ENCODE measurements around the gene ZDHHC18. TPM values are rescaled to one million over a fixed set of nuclear protein-coding genes. Genes with fewer than 3 reads are reported as not detected.

ZDHHC18 gene
- total and polyA plus RNA-seq, 2 of the 8 experiments (the other 6 are each of a cell fraction or from before 2014, with no cell fraction given), result 29.7 to 49.8 TPM

- peak overlapping the region; percentile 38; the same call in 1 of the 2 replicates for H3K27ac ChIP-seq (ENCODE audit: low read depth, low read length)
- H3K4me3 ChIP-seq (ENCODE audit: extremely low read depth in 1 of 4, insufficient read depth in 2 of 4, low read depth in 3 of 4, low read length in 4 of 4), result peak overlapping the region; percentile 77 to 80 (median 80)
- no peak overlapping the region for H3K23ac ChIP-seq (ENCODE audit: insufficient read length)
- H2BK5ac ChIP-seq (ENCODE audit: low read depth, low read length), result peak overlapping the region; percentile 13; the same call in 1 of the 2 replicates
- peaks cover 0 to 8% (median 3%) of the 10 kb centered on the region in 4 experiments; a peak in 3 of 7 replicates for H3K4me1 ChIP-seq (replicated peaks in 1 of 4; ENCODE audit: control insufficient read depth in 3 of 4, insufficient read depth in 4 of 4, low read length in 3 of 4)
- peak overlapping the region; percentile 79 to 97 for H3K4me2 ChIP-seq (ENCODE audit: insufficient read depth in 1 of 2, low read depth in 2 of 2, low read length in 2 of 2)
- H3K9me3 ChIP-seq (ENCODE audit: insufficient read depth in 2 of 2, low read depth in 1 of 2, low read length in 1 of 2), result no peaks in the 10 kb centered on the region
- no peak overlapping the region for H2BK120ac ChIP-seq (replicated peaks; ENCODE audit: low read depth, low read length)
- FAIRE-seq (no peak), DNase-seq (ENCODE audit: low read depth in 1 of 2, low spot score in 2 of 2) (no peak)
- H3K14ac ChIP-seq (ENCODE audit: insufficient read length), result no peak overlapping the region
- H3K23me2 ChIP-seq (ENCODE audit: low read depth, low read length), result peaks cover 12% of the 10 kb centered on the region; the same call in 1 of the 2 replicates
- H2BK20ac ChIP-seq (ENCODE audit: low read length), result no peak overlapping the region
- no peaks in the 10 kb centered on the region for H3K27me3 ChIP-seq (replicated peaks in 1 of 4; ENCODE audit: control insufficient read depth in 3 of 4, extremely low read depth in 1 of 4, insufficient read depth in 3 of 4, low read length in 3 of 4)
- H3K18ac ChIP-seq (ENCODE audit: extremely low read depth, low read length), result no peak overlapping the region; the same call in none of the 2 replicates
- H2AFZ ChIP-seq (ENCODE audit: low read length), result no peak overlapping the region; the same call in 1 of the 2 replicates
- H2BK12ac ChIP-seq (ENCODE audit: low read depth, low read length), result no peak overlapping the region
- H3K9ac ChIP-seq (replicated peaks in 1 of 4; ENCODE audit: extremely low read depth in 1 of 4, low read depth in 3 of 4, low read length in 3 of 4), result peak overlapping the region in 3 of 4 experiments; percentile 72 to 84 (median 82); a peak in 5 of 7 replicates
- peak; percentile 7 for TF ChIP-seq SAP30 (IDR thresholded peaks at IDR 0.05; ENCODE audit: insufficient read depth, insufficient replicate concordance, low read length)
- TF ChIP-seq PHF8 (conservative IDR thresholded peaks at IDR 0.05; ENCODE audit: low read depth, low read length), result peak; percentile 57; the same call in 1 of the 2 replicates
- no peak for TF ChIP-seq CBX5 (IDR thresholded peaks at IDR 0.05; ENCODE audit: low read depth, low read length)
- ChIA-PET CTCF (ENCODE audit: partially characterized antibody) (interaction anchor here (0.8 to 31.7 kb wide), 8 partner anchors 9 to 352 kb away, joined by 3 to 547 read pairs (median 8); partner anchors contain the start of genes GPATCH3 and SFN), POLR2A (ENCODE audit: partially characterized antibody) (interaction anchor here (0.7 to 6.5 kb wide), 20 partner anchors 8 to 116 kb away, joined by 3 to 66 read pairs (median 4); partner anchors contain the start of genes GPATCH3 and NR0B2)
- peaks cover 0 to 12% of the 10 kb centered on the region in 2 experiments; a peak in 2 of 4 replicates for H3K79me2 ChIP-seq (ENCODE audit: control insufficient read depth in 1 of 2, insufficient read depth in 2 of 2, low read length in 2 of 2)
- 36% methylated on average over 2 of the region's 12 CpGs; no CpG with 5 or more reads in 1 of the 2 experiments for WGBS, 2 experiments (ENCODE audit: extremely low coverage in 1 of 2, insufficient coverage in 1 of 2, insufficient read length in 1 of 2, insufficient replicate concordance in 2 of 2, low coverage in 1 of 2, low lambda C conversion rate in 2 of 2, missing lambda C conversion rate in 1 of 2)
- H2BK15ac ChIP-seq (ENCODE audit: low read length), result no peak overlapping the region
- peak overlapping the region; percentile 5 for H3K56ac ChIP-seq (replicated peaks; ENCODE audit: insufficient read length, low read depth, low read length)
- peaks cover 9 to 36% (median 24%) of the 10 kb centered on the region in 4 experiments; a peak in 6 of 8 replicates for H3K36me3 ChIP-seq (ENCODE audit: control insufficient read depth in 2 of 4, insufficient read depth in 4 of 4, low read length in 3 of 4)
- H4K20me1 ChIP-seq (replicated peaks in 1 of 2; ENCODE audit: control insufficient read depth in 1 of 2, insufficient read depth in 2 of 2, low read length in 2 of 2), result peaks cover 2 to 6% of the 10 kb centered on the region in 2 experiments
- H4K91ac ChIP-seq (replicated peaks; ENCODE audit: insufficient read length, low read length), result peak overlapping the region; percentile 47
- H4K8ac ChIP-seq (ENCODE audit: extremely low read depth, insufficient read depth, low read length), result peak overlapping the region; percentile 96; the same call in 1 of the 2 replicates
- H3K4ac ChIP-seq (replicated peaks; ENCODE audit: insufficient read length, low read depth, low read length), result no peak overlapping the region
- peak overlapping the region; percentile 70 for H4K5ac ChIP-seq (ENCODE audit: insufficient read length, low read depth, low read length)
- 0 out of 2 replicates have a peak, but pooled peaks cover 2% of the 10 kb centered on the region for H3K79me1 ChIP-seq (ENCODE audit: low read depth, low read length)
- no peak overlapping the region for H2AK5ac ChIP-seq (ENCODE audit: low read depth, low read length)
Measured at GRCh38 chr1:26890467-26890796, 63.9 kb downstream of the ZDHHC18 start.

Measured in H1 (cell line).